OCI-LY3 (cell line): ENCODE results near the gene TMEM127.

ENCODE experiments used
- CTCF ChIP-seq: fragments of 200-600, 300-600 bp; sonication (generic); IDR thresholded peaks from 2 replicates; pipeline ENCODE4 v1.5.1; 2014; ENCODE audit warnings: antibody characterized with exemption, low read length, low read depth
- EZH2phosphoT487 ChIP-seq: fragments of 200-600 bp; shearing (Covaris generic); IDR thresholded peaks from 2 replicates; pipeline ENCODE4 v1.6.1; 2018; ENCODE audit warnings: antibody characterized with exemption, mixed run types, low read depth

GRCh38 chr2:96296925-96297324 is 31.1 kb upstream of the TMEM127 start:
- TF ChIP-seq CTCF (no peak), EZH2phosphoT487 (no peak)
